A549 (cell line): Measurements from ENCODE around the gene GATA2. TPM values are rescaled to one million over a fixed set of nuclear protein-coding genes. Genes with fewer than 3 reads are reported as not detected.

Source experiments
- ATAC-seq, 2 experiments: fragments of 200-7000 bp in 1 of 2; fragments of >200 bp in 1 of 2; cut with Nextera tagmentation in 1 of 2; cut with Tn5 transposase in 1 of 2; 3 replicates each; pipeline versions ENCODE4 v1.8.0 to v1.9.1; 2018 to 2020; ENCODE audit warnings: mild to moderate bottlenecking in 1 of 2, moderate library complexity in 1 of 2
- CTCF ChIA-PET: fragments of 300-600 bp; sonication (Branson Sonifier 250); formaldehyde crosslinking; extraction: SDS; loops from one replicate; lab custom pipeline; 2021; ENCODE audit warnings: antibody characterized with exemption, inconsistent platforms; lab: Yijun Ruan, JAX
- POLR2A ChIA-PET: fragments of 350-600 bp; formaldehyde crosslinking; extraction: SDS; loops from one replicate; lab custom pipeline; 2021; ENCODE audit warnings: antibody characterized with exemption, inconsistent platforms; lab: Yijun Ruan, JAX
- DNase-seq, 2 experiments: peaks; one replicate each; pipeline versions ENCODE4 v3.0.0 to v3.0.0-alpha.2; 2011 to 2016; ENCODE audit warnings: low read depth in 1 of 2, low spot score in 1 of 2
- FAIRE-seq: peaks from 2 replicates; lab custom pipeline; 2011; peaks lifted over from hg19 to GRCh38; lab: Jason Lieb, UNC
- H3K27ac ChIP-seq, 2 experiments: fragments of >200 bp; sonication (Bioruptor Twin); formaldehyde crosslinking; 3 replicates each; pipeline ENCODE4 v1.5.1; 2016 to 2017
- H3K4me1 ChIP-seq: fragments of >200 bp; sonication (Bioruptor Twin); formaldehyde crosslinking; 3 replicates; pipeline ENCODE4 v1.6.1; 2016
- H3K4me2 ChIP-seq: fragments of >200 bp; sonication (Bioruptor Twin); formaldehyde crosslinking; 3 replicates; pipeline ENCODE4 v1.6.1; 2016
- H3K4me3 ChIP-seq: fragments of >200 bp; sonication (Bioruptor Twin); formaldehyde crosslinking; 3 replicates; pipeline ENCODE4 v1.5.1; 2016
- H3K9me3 ChIP-seq: fragments of >200 bp; sonication (Bioruptor Twin); formaldehyde crosslinking; 3 replicates; pipeline ENCODE4 v1.6.1; 2016
- CEBPB ChIP-seq, 2 experiments: fragments of >200 bp in 1 of 2; sonication (Bioruptor Twin) in 1 of 2; formaldehyde crosslinking in 1 of 2; IDR thresholded peaks; 2 replicates each; pipeline ENCODE4 v1.6.1; 2012 to 2016
- CHD4 ChIP-seq: fragments of 200-600 bp; sonication (generic); IDR thresholded peaks from 2 replicates; pipeline ENCODE4 v1.6.1; 2016; ENCODE audit warnings: antibody characterized with exemption, mild to moderate bottlenecking, borderline replicate concordance
- EHMT2 ChIP-seq: fragments of 200-600 bp; sonication (generic); IDR thresholded peaks from 2 replicates; pipeline ENCODE4 v1.6.1; 2016; ENCODE audit warnings: antibody characterized with exemption, low read depth, mild to moderate bottlenecking, moderate library complexity
- ESRRA ChIP-seq: fragments of 150-350 bp; IDR thresholded peaks from 2 replicates; pipeline ENCODE4 v1.6.1; 2014; ENCODE audit warnings: mild to moderate bottlenecking, low read length, borderline replicate concordance
- FOXS1 ChIP-seq: fragments of 250-450 bp; sonication (Bioruptor Pico); IDR thresholded peaks from 2 replicates; pipeline ENCODE4 v1.5.0; 2020; ENCODE audit warnings: mild to moderate bottlenecking, moderate library complexity
- GATA3 ChIP-seq: IDR thresholded peaks from 2 replicates; pipeline ENCODE4 v1.6.1; 2012; ENCODE audit warnings: borderline replicate concordance
- HOXB5 ChIP-seq: fragments of 250-450 bp; sonication (Bioruptor Pico); IDR thresholded peaks from 2 replicates; pipeline ENCODE4 v1.5.0; 2020; ENCODE audit warnings: mild to moderate bottlenecking, moderate library complexity
- JUN ChIP-seq, 2 experiments: fragments of >200 bp; sonication (Bioruptor Twin); formaldehyde crosslinking; IDR thresholded peaks; 2 replicates in 1 of 2; 3 replicates in 1 of 2; pipeline ENCODE4 v1.6.1; 2016 to 2017
- KDM5A ChIP-seq: fragments of 200-600 bp; sonication (generic); IDR thresholded peaks from 2 replicates; pipeline ENCODE4 v1.6.1; 2016; ENCODE audit warnings: antibody characterized with exemption, mild to moderate bottlenecking
- NFE2L2 ChIP-seq: fragments of 150-350 bp; conservative IDR thresholded peaks from 2 replicates; pipeline ENCODE4 v1.6.1; 2014; ENCODE audit warnings: low read length
- NR3C1 ChIP-seq: fragments of >200 bp; sonication (Bioruptor Twin); formaldehyde crosslinking; IDR thresholded peaks from 3 replicates; pipeline ENCODE4 v1.6.1; 2017
- PHF8 ChIP-seq: fragments of 200-600 bp; sonication (generic); IDR thresholded peaks from 2 replicates; pipeline ENCODE4 v1.6.1; 2016; ENCODE audit warnings: low read depth, mild to moderate bottlenecking, antibody characterized with exemption, moderate library complexity, borderline replicate concordance
- RAD21 ChIP-seq, 2 experiments: fragments of >200 bp in 1 of 2; sonication (Bioruptor Twin) in 1 of 2; formaldehyde crosslinking in 1 of 2; IDR thresholded peaks in 1 of 2; conservative IDR thresholded peaks in 1 of 2; 2 replicates in 1 of 2; 3 replicates in 1 of 2; pipeline ENCODE4 v1.6.1; 2012 to 2018; ENCODE audit warnings: inconsistent platforms in 1 of 2
- RCOR1 ChIP-seq: fragments of 150-350 bp; IDR thresholded peaks from 2 replicates; pipeline ENCODE4 v1.6.1; 2014; ENCODE audit warnings: antibody characterized with exemption, low read length, low read depth
- SMC3 ChIP-seq: fragments of >200 bp; sonication (Bioruptor Twin); formaldehyde crosslinking; IDR thresholded peaks from 3 replicates; pipeline ENCODE4 v1.6.1; 2018; ENCODE audit warnings: inconsistent platforms
- TP53 ChIP-seq: fragments of 250-450 bp; sonication (Bioruptor Pico); IDR thresholded peaks from 2 replicates; pipeline ENCODE4 v1.5.0; 2021; ENCODE audit warnings: mild to moderate bottlenecking, moderate library complexity
- ZC3H11A ChIP-seq: fragments of 450-650 bp; IDR thresholded peaks from 2 replicates; pipeline ENCODE4 v1.6.1; 2014; ENCODE audit warnings: antibody characterized with exemption, mild to moderate bottlenecking
- WGBS: methylation state at CpG from one replicate; pipeline ENCODE4 v1.1.6; 2017; ENCODE audit errors: missing lambda C conversion rate; 5-methylcytosine and 5-hydroxymethylcytosine counted together
- polyA plus RNA-seq, 4 experiments: library from polyadenylated mRNA; depleted of rRNA in 3 of 4; stranded (reverse); fragments of >200 nt; fragmentation: RNase III in 1 of 4; extraction: RNeasy Plus Mini Kit Qiagen cat#74134 plus additional on column Dnase treatment in 1 of 4; gene quantifications; 2 replicates in 3 of 4; 3 replicates in 1 of 4; pipeline ENCODE4 v1.2.3, GENCODE V29; 2011 to 2017
- TF ChIP-seq, protein P1 (sequence below): fragments of 450-650 bp; IDR thresholded peaks from 2 replicates; pipeline ENCODE4 v1.6.1; 2014; ENCODE audit warnings: antibody characterized with exemption
- TF ChIP-seq, protein P2 (sequence below): fragments of >200 bp; sonication (Bioruptor Twin); formaldehyde crosslinking; IDR thresholded peaks from 3 replicates; pipeline ENCODE4 v1.5.1; 2016
- TF ChIP-seq, protein P3 (sequence below): fragments of 250-450 bp; sonication (Bioruptor Pico); IDR thresholded peaks from 2 replicates; pipeline ENCODE4 v1.5.0; 2021; ENCODE audit warnings: mild to moderate bottlenecking, moderate library complexity, borderline replicate concordance

GATA2 gene
- polyA plus RNA-seq, 2 of the 4 experiments (the other 2 are of a cell fraction), result 0.68 to 4.9 TPM

DNA sequence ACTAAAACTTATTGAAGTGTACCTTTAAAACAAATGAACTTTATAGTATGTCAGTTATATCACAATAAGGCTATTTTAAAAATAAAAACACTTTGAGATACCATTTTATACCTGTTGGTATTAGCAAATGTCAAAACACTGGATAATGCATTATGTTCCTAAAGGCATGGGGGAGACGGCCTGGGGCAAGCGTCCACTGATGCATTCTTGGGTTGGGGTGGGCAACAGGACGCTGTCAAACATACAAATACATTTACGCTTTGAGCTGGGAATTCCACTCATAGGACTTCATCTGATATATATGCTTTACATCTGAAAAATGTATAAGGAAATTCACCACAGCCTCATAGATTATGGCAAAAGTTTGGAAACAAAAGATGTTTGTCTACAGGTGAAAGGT, 7.6 kb upstream of the GATA2 start:
- TF ChIP-seq ESRRA, result no peak
- TF ChIP-seq SMC3, result no peak
- TF ChIP-seq PHF8, result no peak
- no peak for TF ChIP-seq TP53 (CRISPR knock-in tag)
- no peak for TF ChIP-seq JUN (IDR thresholded peaks at IDR 0.05)
- TF ChIP-seq NFE2L2, result no peak
- TF ChIP-seq FOXS1 (CRISPR knock-in tag), result no peak
- no peak for TF ChIP-seq KDM5A
- no peak for TF ChIP-seq NR3C1
- no peak for FAIRE-seq
- whole genome bisulfite sequencing, result 68% methylated on average over 4 of the region's 4 CpGs

DNA sequence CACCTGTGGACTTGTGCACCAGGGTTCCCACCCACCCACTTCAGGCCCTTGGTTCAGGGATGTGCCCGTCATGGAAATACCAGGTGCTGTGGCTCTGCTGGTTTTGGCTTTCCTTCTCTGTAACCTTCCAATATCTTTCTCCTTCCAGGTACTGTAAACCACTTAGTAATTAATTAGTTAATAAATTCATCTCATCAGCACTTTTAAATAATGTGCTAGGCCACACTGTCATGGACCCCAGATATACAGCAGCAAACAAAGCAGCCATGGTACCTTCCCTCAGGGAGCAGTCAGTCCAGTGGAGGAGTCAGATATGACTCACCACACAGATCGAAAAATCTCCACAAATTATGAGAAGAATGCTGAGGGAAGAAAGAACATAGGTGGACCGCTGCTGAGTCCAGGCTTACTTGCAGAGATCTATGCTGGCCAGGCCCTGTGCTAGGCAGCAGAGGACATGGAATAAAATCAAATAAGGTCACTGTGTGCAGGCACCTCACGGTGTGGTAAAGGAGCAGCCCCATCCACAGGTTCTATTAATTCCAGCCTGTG, 6.8 kb upstream of the GATA2 start:
- ATAC-seq, result no peak
- no peak overlapping the region for H3K27ac ChIP-seq
- no peak for FAIRE-seq
- DNase-seq, result no peak
- no peak overlapping the region for H3K4me2 ChIP-seq
- ChIA-PET CTCF (interaction anchor here (0.6 to 5.4 kb wide), 7 partner anchors 10 to 327 kb away, joined by 3 to 57 read pairs (median 3); no protein-coding TSS in a partner anchor), POLR2A (no interaction called here)
- no peak overlapping the region for H3K4me3 ChIP-seq
- H3K4me1 ChIP-seq, result no peaks in the 10 kb centered on the region
- TF ChIP-seq, protein P1, sequence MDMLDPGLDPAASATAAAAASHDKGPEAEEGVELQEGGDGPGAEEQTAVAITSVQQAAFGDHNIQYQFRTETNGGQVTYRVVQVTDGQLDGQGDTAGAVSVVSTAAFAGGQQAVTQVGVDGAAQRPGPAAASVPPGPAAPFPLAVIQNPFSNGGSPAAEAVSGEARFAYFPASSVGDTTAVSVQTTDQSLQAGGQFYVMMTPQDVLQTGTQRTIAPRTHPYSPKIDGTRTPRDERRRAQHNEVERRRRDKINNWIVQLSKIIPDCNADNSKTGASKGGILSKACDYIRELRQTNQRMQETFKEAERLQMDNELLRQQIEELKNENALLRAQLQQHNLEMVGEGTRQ, result no peak
- no peak for TF ChIP-seq CHD4
- TF ChIP-seq EHMT2, result no peak
- TF ChIP-seq NR3C1, result no peak
- no peak for TF ChIP-seq RCOR1
- no peak for TF ChIP-seq CEBPB (IDR thresholded peaks at IDR 0.05)
- TF ChIP-seq ZC3H11A, result no peak
- TF ChIP-seq, protein P2, sequence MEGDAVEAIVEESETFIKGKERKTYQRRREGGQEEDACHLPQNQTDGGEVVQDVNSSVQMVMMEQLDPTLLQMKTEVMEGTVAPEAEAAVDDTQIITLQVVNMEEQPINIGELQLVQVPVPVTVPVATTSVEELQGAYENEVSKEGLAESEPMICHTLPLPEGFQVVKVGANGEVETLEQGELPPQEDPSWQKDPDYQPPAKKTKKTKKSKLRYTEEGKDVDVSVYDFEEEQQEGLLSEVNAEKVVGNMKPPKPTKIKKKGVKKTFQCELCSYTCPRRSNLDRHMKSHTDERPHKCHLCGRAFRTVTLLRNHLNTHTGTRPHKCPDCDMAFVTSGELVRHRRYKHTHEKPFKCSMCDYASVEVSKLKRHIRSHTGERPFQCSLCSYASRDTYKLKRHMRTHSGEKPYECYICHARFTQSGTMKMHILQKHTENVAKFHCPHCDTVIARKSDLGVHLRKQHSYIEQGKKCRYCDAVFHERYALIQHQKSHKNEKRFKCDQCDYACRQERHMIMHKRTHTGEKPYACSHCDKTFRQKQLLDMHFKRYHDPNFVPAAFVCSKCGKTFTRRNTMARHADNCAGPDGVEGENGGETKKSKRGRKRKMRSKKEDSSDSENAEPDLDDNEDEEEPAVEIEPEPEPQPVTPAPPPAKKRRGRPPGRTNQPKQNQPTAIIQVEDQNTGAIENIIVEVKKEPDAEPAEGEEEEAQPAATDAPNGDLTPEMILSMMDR, result no peak
- TF ChIP-seq, protein P3, sequence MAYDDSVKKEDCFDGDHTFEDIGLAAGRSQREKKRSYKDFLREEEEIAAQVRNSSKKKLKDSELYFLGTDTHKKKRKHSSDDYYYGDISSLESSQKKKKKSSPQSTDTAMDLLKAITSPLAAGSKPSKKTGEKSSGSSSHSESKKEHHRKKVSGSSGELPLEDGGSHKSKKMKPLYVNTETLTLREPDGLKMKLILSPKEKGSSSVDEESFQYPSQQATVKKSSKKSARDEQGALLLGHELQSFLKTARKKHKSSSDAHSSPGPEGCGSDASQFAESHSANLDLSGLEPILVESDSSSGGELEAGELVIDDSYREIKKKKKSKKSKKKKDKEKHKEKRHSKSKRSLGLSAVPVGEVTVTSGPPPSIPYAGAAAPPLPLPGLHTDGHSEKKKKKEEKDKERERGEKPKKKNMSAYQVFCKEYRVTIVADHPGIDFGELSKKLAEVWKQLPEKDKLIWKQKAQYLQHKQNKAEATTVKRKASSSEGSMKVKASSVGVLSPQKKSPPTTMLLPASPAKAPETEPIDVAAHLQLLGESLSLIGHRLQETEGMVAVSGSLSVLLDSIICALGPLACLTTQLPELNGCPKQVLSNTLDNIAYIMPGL, result no peak
- no peak for TF ChIP-seq GATA3
- TF ChIP-seq HOXB5, result no peak
- no peak for TF ChIP-seq RAD21 (conservative IDR thresholded peaks at IDR 0.05 in 1 of 2, IDR thresholded peaks at IDR 0.05 in 1 of 2)
- TF ChIP-seq JUN (IDR thresholded peaks at IDR 0.05), result no peak
- WGBS, result 69% methylated on average over 4 of the region's 4 CpGs
- no peaks in the 10 kb centered on the region for H3K9me3 ChIP-seq

More for the DNA sequence above, 7.6 kb upstream of the GATA2 start:
- Histone ChIP-seq H3K4me3 (no peak overlapping the region), H3K4me1 (no peaks in the 10 kb centered on the region), H3K9me3 (no peaks in the 10 kb centered on the region), H3K4me2 (no peak overlapping the region), H3K27ac (no peak overlapping the region)
- ATAC-seq (no peak), DNase-seq (no peak)
- ChIA-PET POLR2A (interaction anchor here (0.7 kb wide), 1 partner anchor 192 kb away, joined by 3 read pairs; no protein-coding TSS in a partner anchor), CTCF (interaction anchor here (1.4 to 1.5 kb wide), 2 partner anchors 75 to 108 kb away, joined by 5 read pairs; no protein-coding TSS in a partner anchor)
